Right lobe of liver (tissue), 4 donors: ENCODE data around the gene BSCL2.
"Not testable (repeated sequence)": the region's sequence is repeated elsewhere in the genome, so short reads cannot be mapped to it uniquely, and the experiment has no call there.

Source experiments
- CTCF ChIP-seq, 4 donors: fragments of 200-600 bp in 3 of 4; fragments of 450-650 bp in 1 of 4; IDR thresholded peaks; one replicate each; pipeline versions ENCODE4 v1.5.1 to v1.8.0; 2016 to 2022; ENCODE audit warnings: antibody characterized with exemption in 4 of 4, mild to moderate bottlenecking in 2 of 4
- POLR2A ChIP-seq: fragments of 450-650 bp; IDR thresholded peaks from one replicate; pipeline ENCODE4 v1.6.1; 2017; ENCODE audit warnings: antibody characterized with exemption, mild to moderate bottlenecking
- donor health status: DM: no; HTN: no; CAD: no.
- donor health status: DM: no; HTN: no; CAD: no.
- donor health status: DM: no; HTN: yes; CAD: no.

- not testable (repeated sequence) for TF ChIP-seq CTCF (IDR thresholded peaks at IDR 0.05); POLR2A
These were observed 56.9 kb downstream of the BSCL2 start for GRCh38 chr11:62650283-62650682.
